B cell (primary cell): ENCODE measurements around the gene TLR10. TPM values are rescaled to one million over a fixed set of nuclear protein-coding genes. Genes with fewer than 3 reads are reported as not detected.

Source experiments
- ATAC-seq: fragments of 200-7000 bp; cut with Tn5 transposase; one replicate; pipeline ENCODE4 v1.10.0; 2021; ENCODE audit warnings: low read depth, mild to moderate bottlenecking, moderate number of reproducible peaks, moderate library complexity
- CTCF ChIA-PET: fragments of 350-600 bp; sonication (Branson Sonifier 250); formaldehyde crosslinking; loops from one replicate; lab custom pipeline; 2021; ENCODE audit warnings: antibody characterized with exemption, inconsistent platforms; lab: Charles Lee
- POLR2A ChIA-PET: fragments of 350-600 bp; sonication (Branson Sonifier 250); formaldehyde crosslinking; loops from one replicate; lab custom pipeline; 2021; ENCODE audit warnings: antibody characterized with exemption; lab: Charles Lee
- DNase-seq: peaks from one replicate; pipeline ENCODE4 v3.0.0; 2013
- H2AFZ ChIP-seq: 2 replicates; pipeline ENCODE4 v1.6.1; 2012; ENCODE audit warnings: mild to moderate bottlenecking, low read depth, low read length; ENCODE audit not compliant: insufficient read depth, poor library complexity, severe bottlenecking
- H3K27ac ChIP-seq, 2 donors: 1 replicate in 1 of 2; 2 replicates in 1 of 2; pipeline ENCODE4 v1.5.1; 2012 to 2013; ENCODE audit warnings: low read length in 2 of 2, mild to moderate bottlenecking in 2 of 2, moderate library complexity in 1 of 2
- H3K27me3 ChIP-seq, 4 experiments: fragments of 200-600 bp in 1 of 4; sonication (generic) in 1 of 4; replicated peaks in 1 of 4; 1 replicate in 2 of 4; 2 replicates in 2 of 4; pipeline versions ENCODE4 v1.6.1 to v1.7.0; 2013 to 2016; ENCODE audit warnings: low read length in 3 of 4, mild to moderate bottlenecking in 2 of 4, mixed read lengths in 1 of 4, moderate library complexity in 1 of 4; ENCODE audit not compliant: insufficient read depth in 4 of 4, control insufficient read depth in 3 of 4; ENCODE audit errors: control extremely low read depth in 1 of 4
- H3K36me3 ChIP-seq, 2 experiments: replicated peaks in 1 of 2; 1 replicate in 1 of 2; 2 replicates in 1 of 2; pipeline versions ENCODE4 v1.6.1 to v1.7.1; 2013; ENCODE audit warnings: low read length in 1 of 2; ENCODE audit not compliant: insufficient read depth in 2 of 2, control insufficient read depth in 1 of 2; ENCODE audit errors: control extremely low read depth in 1 of 2, extremely low read depth in 1 of 2
- H3K4me1 ChIP-seq, 2 donors: fragments of 200-600 bp in 1 of 2; sonication (generic) in 1 of 2; 1 replicate in 1 of 2; 2 replicates in 1 of 2; pipeline versions ENCODE4 v1.5.1 to v1.6.1; 2013 to 2017; ENCODE audit warnings: low read length in 2 of 2; ENCODE audit not compliant: control insufficient read depth in 2 of 2, insufficient read depth in 2 of 2
- H3K4me2 ChIP-seq: replicated peaks from 2 replicates; pipeline ENCODE3; 2012; ENCODE audit warnings: mild to moderate bottlenecking, low read depth, low read length; ENCODE audit not compliant: poor library complexity, severe bottlenecking
- H3K4me3 ChIP-seq, 5 experiments: fragments of 200-600 bp in 1 of 5; sonication (generic) in 1 of 5; 1 replicate in 3 of 5; 2 replicates in 2 of 5; pipeline versions ENCODE4 v1.5.1 to v1.7.0; 2011 to 2016; ENCODE audit warnings: low read length in 4 of 5, mild to moderate bottlenecking in 4 of 5, low read depth in 2 of 5, control low read depth in 1 of 5, moderate library complexity in 1 of 5; ENCODE audit not compliant: insufficient read depth in 1 of 5; ENCODE audit errors: control extremely low read depth in 1 of 5, extremely low read depth in 1 of 5
- H3K79me2 ChIP-seq: fragments of 200-600 bp; sonication (generic); one replicate; pipeline ENCODE4 v1.6.0; 2016; ENCODE audit warnings: low read length; ENCODE audit not compliant: control insufficient read depth, insufficient read depth
- H3K9ac ChIP-seq: fragments of 200-600 bp; sonication (generic); 2 replicates; pipeline ENCODE4 v1.6.1; 2017; ENCODE audit warnings: mild to moderate bottlenecking, low read length, moderate library complexity
- H3K9me3 ChIP-seq, 3 donors: one replicate each; pipeline versions ENCODE4 v1.6.1 to v1.7.1; 2013; ENCODE audit warnings: low read length in 2 of 3; ENCODE audit not compliant: control insufficient read depth in 2 of 3, insufficient read depth in 1 of 3; ENCODE audit errors: control extremely low read depth in 1 of 3
- H4K20me1 ChIP-seq: 2 replicates; pipeline ENCODE4 v1.6.0; 2012; ENCODE audit warnings: mild to moderate bottlenecking, low read length; ENCODE audit not compliant: insufficient read depth, control insufficient read depth, poor library complexity, severe bottlenecking
- H3K27ac Mint-ChIP-seq: one replicate; pipeline ENCODE4 v1.8.0; 2021; ENCODE audit warnings: mixed read lengths
- H3K27me3 Mint-ChIP-seq: one replicate; pipeline ENCODE4 v1.8.0; 2021; ENCODE audit warnings: mixed read lengths
- H3K4me1 Mint-ChIP-seq: one replicate; pipeline ENCODE4 v1.8.0; 2021; ENCODE audit warnings: mixed read lengths
- H3K4me3 Mint-ChIP-seq: one replicate; pipeline ENCODE4 v1.8.0; 2021; ENCODE audit warnings: mixed read lengths
- H3K9me3 Mint-ChIP-seq: one replicate; pipeline ENCODE4 v1.8.0; 2022; ENCODE audit warnings: mixed read lengths; ENCODE audit not compliant: insufficient read depth
- CTCF ChIP-seq: fragments of 200-600 bp; IDR thresholded peaks from one replicate; pipeline ENCODE4 v1.8.0; 2022; ENCODE audit warnings: antibody characterized with exemption, mild to moderate bottlenecking
- EZH2 ChIP-seq: IDR thresholded peaks from 2 replicates; pipeline ENCODE4 v1.6.1; 2012; ENCODE audit warnings: borderline replicate concordance, low read depth, mild to moderate bottlenecking, moderate library complexity, low read length; ENCODE audit not compliant: insufficient read depth, poor library complexity, severe bottlenecking
- WGBS: methylation state at CpG from one replicate; pipeline ENCODE4 v1.1.5; 2013; ENCODE audit warnings: missing lambda C conversion rate; ENCODE audit not compliant: insufficient coverage; 5-methylcytosine and 5-hydroxymethylcytosine counted together
- intact Hi-C: fragments of 100-400 bp; cut with micrococcal nuclease; formaldehyde crosslinking; loops from one replicate; pipeline ENCODE4 v1.10.0; 2022
- polyA plus RNA-seq: library from polyadenylated mRNA; depleted of rRNA; stranded (reverse); fragments of >200 nt; gene quantifications from 2 replicates; pipeline ENCODE4 v1.2.3, GENCODE V29; 2012
- total RNA-seq, 2 donors: library from RNA; stranded (reverse); fragments of 120-200 nt in 1 of 2; gene quantifications; 1 replicate in 1 of 2; 2 replicates in 1 of 2; pipeline versions ENCODE4 v1.2.3 to v1.2.4, GENCODE V29; 2013 to 2022

TLR10 gene
- total and polyA plus RNA-seq, 2 donors (not counting 1 experiment from before 2014, with no cell fraction given) = 48.0 to 51.5 TPM

- Histone ChIP-seq H3K27ac (no peak overlapping the region), H3K4me1 (peaks cover 26 to 35% of the 10 kb centered on the region in 2 donors), H2AFZ (no peak overlapping the region), H3K36me3 (peaks cover 31 to 68% of the 10 kb centered on the region in 2 experiments), H3K9me3 (peaks cover 21 to 67% (median 35%) of the 10 kb centered on the region in 3 donors), H3K27me3 (no peaks in the 10 kb centered on the region), H4K20me1 (no peaks in the 10 kb centered on the region), H3K79me2 (peaks cover 62% of the 10 kb centered on the region), H3K4me2 (no peak overlapping the region), H3K4me3 (peak overlapping the region in 1 of 5 experiments; percentile 61), H3K9ac (no peak overlapping the region)
- DNase-seq (no peak), ATAC-seq (no peak)
- H3K4me1 Mint-ChIP-seq = peaks cover 44% of the 10 kb centered on the region
- ChIA-PET CTCF (interaction anchor here (1.0 to 7.7 kb wide), 5 partner anchors 18 to 101 kb away, joined by 3 to 180 read pairs (median 8); partner anchors contain the start of gene TLR10), POLR2A (no interaction called here)
- H3K27me3 Mint-ChIP-seq = no peaks in the 10 kb centered on the region
- no CpG with 5 or more reads among the region's 3 CpGs for WGBS
- intact Hi-C loops = loop anchor here (5.0 to 10.0 kb wide), 2 partner anchors 484 to 564 kb away; partner anchors contain the start of gene RFC1
- TF ChIP-seq EZH2 = no peak
- no peak for TF ChIP-seq CTCF
- peak overlapping the region; percentile 34 for H3K27ac Mint-ChIP-seq
- H3K4me3 Mint-ChIP-seq = no peak overlapping the region
- H3K9me3 Mint-ChIP-seq = peaks cover 14% of the 10 kb centered on the region
Observed at GRCh38 chr4:38800961-38801450, 18.2 kb upstream of the TLR10 start.

- Histone ChIP-seq H3K27me3 (no peaks in the 10 kb centered on the region), H3K9me3 (peaks cover 21 to 73% (median 39%) of the 10 kb centered on the region in 3 donors), H3K4me3 (peak overlapping the region in 1 of 5 experiments; percentile 61), H3K27ac (no peak overlapping the region), H3K4me1 (peaks cover 22 to 30% of the 10 kb centered on the region in 2 donors), H2AFZ (no peak overlapping the region), H4K20me1 (no peaks in the 10 kb centered on the region), H3K9ac (no peak overlapping the region), H3K36me3 (peaks cover 36 to 75% of the 10 kb centered on the region in 2 experiments), H3K79me2 (peaks cover 62% of the 10 kb centered on the region), H3K4me2 (no peak overlapping the region)
- POLR2A ChIA-PET = no interaction called here
- no peak for TF ChIP-seq CTCF
- TF ChIP-seq EZH2 = no peak
- Mint-ChIP-seq H3K4me1 (peaks cover 38% of the 10 kb centered on the region), H3K9me3 (peaks cover 17% of the 10 kb centered on the region), H3K4me3 (no peak overlapping the region), H3K27me3 (no peaks in the 10 kb centered on the region), H3K27ac (no peak overlapping the region)
- no peak for DNase-seq
- CTCF ChIA-PET = interaction anchor here (1.0 to 7.7 kb wide), 5 partner anchors 17 to 101 kb away, joined by 3 to 180 read pairs (median 8); partner anchors contain the start of gene TLR10
- 100% methylated on average over 1 of the region's 2 CpGs for WGBS
- intact Hi-C loops = loop anchor here (5.0 to 10.0 kb wide), 2 partner anchors 483 to 564 kb away; partner anchors contain the start of gene RFC1
- ATAC-seq = no peak
Observed at GRCh38 chr4:38800366-38800765, 17.6 kb upstream of the TLR10 start.
